Measurements from ENCODE around the gene C19orf47. TPM values are rescaled to one million over a fixed set of nuclear protein-coding genes. Genes with fewer than 3 reads are reported as not detected.

C19orf47 gene
- total and polyA plus RNA-seq, 8 donors = 3.7 to 10.0 (median 5.7) TPM

DNA sequence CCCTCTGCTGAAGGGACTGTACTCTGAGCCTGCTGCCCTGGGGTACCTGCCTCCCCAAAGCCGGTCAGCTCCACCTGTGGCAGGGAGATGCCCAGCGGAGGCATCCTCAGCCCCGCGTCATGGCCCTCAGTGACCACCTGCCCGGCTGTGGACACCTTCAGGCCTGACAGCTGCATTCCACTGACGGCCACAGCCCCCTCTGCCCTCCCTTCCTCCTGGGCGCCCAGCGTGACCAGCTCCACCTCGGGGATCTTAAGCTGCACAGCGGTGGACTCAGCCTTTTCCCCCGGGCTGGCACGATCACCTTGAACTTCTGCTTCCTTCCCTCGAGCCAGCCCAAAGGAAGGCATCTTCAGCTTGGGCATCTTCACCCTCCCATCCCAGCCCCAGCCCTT is 46.6 kb upstream of the C19orf47 start:
- no peaks in the 10 kb centered on the region for H3K9me3 ChIP-seq
- intact Hi-C loops (cut with DNase I) = no loop called here
- H3K27me3 ChIP-seq = no peaks in the 10 kb centered on the region
- H3K4me1 ChIP-seq = no peaks in the 10 kb centered on the region
- TF ChIP-seq, protein P1, sequence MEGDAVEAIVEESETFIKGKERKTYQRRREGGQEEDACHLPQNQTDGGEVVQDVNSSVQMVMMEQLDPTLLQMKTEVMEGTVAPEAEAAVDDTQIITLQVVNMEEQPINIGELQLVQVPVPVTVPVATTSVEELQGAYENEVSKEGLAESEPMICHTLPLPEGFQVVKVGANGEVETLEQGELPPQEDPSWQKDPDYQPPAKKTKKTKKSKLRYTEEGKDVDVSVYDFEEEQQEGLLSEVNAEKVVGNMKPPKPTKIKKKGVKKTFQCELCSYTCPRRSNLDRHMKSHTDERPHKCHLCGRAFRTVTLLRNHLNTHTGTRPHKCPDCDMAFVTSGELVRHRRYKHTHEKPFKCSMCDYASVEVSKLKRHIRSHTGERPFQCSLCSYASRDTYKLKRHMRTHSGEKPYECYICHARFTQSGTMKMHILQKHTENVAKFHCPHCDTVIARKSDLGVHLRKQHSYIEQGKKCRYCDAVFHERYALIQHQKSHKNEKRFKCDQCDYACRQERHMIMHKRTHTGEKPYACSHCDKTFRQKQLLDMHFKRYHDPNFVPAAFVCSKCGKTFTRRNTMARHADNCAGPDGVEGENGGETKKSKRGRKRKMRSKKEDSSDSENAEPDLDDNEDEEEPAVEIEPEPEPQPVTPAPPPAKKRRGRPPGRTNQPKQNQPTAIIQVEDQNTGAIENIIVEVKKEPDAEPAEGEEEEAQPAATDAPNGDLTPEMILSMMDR (IDR thresholded peaks at IDR 0.05) = no peak
- H3K36me3 ChIP-seq = no peaks in the 10 kb centered on the region
- no peak for ATAC-seq
- H3K27ac ChIP-seq = no peak overlapping the region
- no peak overlapping the region for H3K4me3 ChIP-seq
- WGBS, 2 donors = 63 to 71% methylated on average over 13 of the region's 13 CpGs
- no peak for FAIRE-seq
- DNase-seq = no peak

DNA sequence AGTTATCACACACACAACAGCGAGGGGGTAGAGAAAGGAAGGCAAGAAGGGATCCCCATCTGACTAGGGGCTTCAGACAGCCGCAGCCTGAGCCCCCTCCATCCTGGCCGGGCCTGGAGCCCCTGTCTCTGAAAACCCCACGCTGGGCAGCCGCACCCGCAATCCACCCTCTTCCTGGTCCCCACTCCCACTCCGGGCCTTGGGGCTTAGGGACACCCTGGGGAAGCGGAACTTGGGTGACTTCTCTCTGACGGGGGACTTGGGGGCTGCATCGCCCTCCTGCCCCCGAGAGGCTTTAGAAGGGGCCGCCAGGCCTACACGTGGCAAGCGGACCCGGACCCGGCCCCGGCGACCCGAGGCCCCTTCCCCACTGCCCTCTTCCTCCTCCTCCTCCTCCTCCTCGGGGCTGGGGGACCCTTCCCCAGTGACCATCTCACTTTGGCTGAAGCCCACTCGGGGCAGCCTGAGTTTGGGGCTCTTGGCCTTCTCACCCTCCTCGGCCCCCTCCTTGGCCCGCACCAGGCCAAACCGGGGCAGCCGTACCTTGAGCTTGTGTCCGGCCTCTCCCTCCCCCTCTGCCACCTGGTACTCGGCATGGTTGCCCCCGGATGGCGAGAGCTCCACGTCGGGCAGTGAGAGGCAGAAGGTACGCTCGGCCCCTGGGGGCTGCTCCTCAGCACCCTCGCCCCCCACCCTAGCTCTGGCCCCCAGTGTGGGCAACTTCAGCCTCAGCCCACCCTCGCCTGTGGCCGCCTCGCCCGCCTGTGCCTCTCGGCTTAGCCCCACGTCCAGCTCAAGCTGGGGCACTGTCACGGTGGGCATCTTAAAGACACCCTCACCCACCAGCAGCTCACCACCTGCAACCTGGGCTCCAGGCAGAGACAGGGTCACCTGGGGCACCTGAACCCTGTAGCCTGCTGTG is 46.0 kb upstream of the C19orf47 start:
- Histone ChIP-seq H3K27me3 (no peaks in the 10 kb centered on the region), H3K9me3 (no peaks in the 10 kb centered on the region), H3K27ac (no peak overlapping the region), H3K36me3 (no peaks in the 10 kb centered on the region), H3K4me1 (no peaks in the 10 kb centered on the region), H3K4me3 (no peak overlapping the region)
- TF ChIP-seq, protein P1 (IDR thresholded peaks at IDR 0.05) = no peak
- DNase-seq (no peak), ATAC-seq (no peak), FAIRE-seq (no peak)
- 79 to 85% methylated on average over 39 to 41 of the region's 41 CpGs for WGBS, 2 donors
- intact Hi-C loops (cut with DNase I) = no loop called here

DNA sequence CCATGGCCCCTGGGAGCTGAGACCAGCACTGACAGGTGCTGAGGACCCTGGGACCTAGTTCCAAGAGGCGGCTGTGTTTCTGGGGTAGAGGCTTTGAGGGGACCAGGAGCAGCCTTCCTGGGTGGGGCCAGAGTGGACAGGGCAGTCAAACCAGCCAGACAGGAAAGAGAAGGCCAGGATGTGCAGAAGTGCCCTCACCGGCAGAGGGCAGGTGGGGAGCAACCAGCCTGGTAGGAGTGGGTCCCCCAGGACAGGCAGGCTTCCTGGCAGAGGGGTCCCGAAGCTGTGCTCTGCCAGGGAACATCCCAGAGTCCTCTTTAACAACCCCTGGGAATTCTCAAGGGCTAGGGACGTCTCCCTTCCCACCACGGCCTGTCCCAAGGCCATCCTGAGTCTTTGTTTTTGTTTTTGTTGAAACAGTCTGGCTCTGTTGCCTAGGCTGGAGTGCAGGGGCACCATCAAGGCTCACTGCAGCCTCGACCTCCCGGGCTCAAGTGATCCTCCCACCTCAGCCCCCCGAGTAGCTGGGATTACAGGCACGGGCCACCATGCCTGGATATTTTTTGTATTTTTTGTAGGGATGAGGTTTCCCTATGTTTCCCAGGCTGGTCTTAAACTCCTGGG is 44.8 kb upstream of the C19orf47 start:
- ATAC-seq = peak in 3 of 4 donors; percentile 30 to 91 (median 72)
- intact Hi-C loops (cut with DNase I) = no loop called here

DNA sequence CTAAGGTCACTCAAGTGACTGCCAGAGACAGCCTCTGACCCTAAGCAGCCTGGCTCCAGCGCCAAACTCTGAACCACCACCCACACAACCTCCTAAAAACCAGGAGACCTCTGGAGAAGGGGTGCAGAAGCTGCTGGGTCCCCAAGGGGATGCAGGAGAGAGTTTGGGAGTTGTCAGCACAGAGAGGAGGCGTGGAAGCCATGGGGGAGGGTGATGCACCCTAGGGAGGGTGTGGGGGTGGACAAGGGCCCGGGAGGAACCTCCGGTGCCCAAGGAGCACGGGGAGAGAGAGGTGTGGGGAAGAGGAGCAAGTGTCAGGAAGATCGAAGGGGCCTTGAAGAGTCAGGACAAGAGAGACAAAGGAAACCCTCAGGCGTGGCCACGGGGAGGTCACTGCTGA is 43.9 kb upstream of the C19orf47 start:
- no peak for FAIRE-seq
- no peaks in the 10 kb centered on the region for H3K4me1 ChIP-seq

More for the DNA sequence above, 44.8 kb upstream of the C19orf47 start:
- 25 to 34% methylated on average over 8 to 9 of the region's 9 CpGs for WGBS, 2 donors
- no peak for FAIRE-seq
- Histone ChIP-seq H3K9me3 (no peaks in the 10 kb centered on the region), H3K27ac (no peak overlapping the region), H3K4me3 (no peak overlapping the region), H3K27me3 (no peaks in the 10 kb centered on the region), H3K4me1 (no peaks in the 10 kb centered on the region), H3K36me3 (no peaks in the 10 kb centered on the region)
- TF ChIP-seq, protein P1 (IDR thresholded peaks at IDR 0.05) = no peak
- no peak for DNase-seq

More for the DNA sequence above, 43.9 kb upstream of the C19orf47 start:
- H3K9me3 ChIP-seq = no peaks in the 10 kb centered on the region
- no peaks in the 10 kb centered on the region for H3K36me3 ChIP-seq
- TF ChIP-seq, protein P1 (IDR thresholded peaks at IDR 0.05) = no peak
- ATAC-seq = no peak
- intact Hi-C loops (cut with DNase I) = no loop called here
- H3K27ac ChIP-seq = no peak overlapping the region
- DNase-seq = no peak
- no peak overlapping the region for H3K4me3 ChIP-seq
- WGBS, 2 donors = 73 to 87% methylated on average over 8 of the region's 8 CpGs
- no peaks in the 10 kb centered on the region for H3K27me3 ChIP-seq

Measured in pancreas (tissue), 10 donors.